BLaER1 (cell line): ENCODE measurements around the gene RAB37.

Source experiments
- H3K27ac ChIP-seq: shearing (Covaris generic); formaldehyde crosslinking; 2 replicates; pipeline ENCODE4 v1.8.1; 2022
- H3K27me3 ChIP-seq: shearing (Covaris generic); formaldehyde crosslinking; 2 replicates; pipeline ENCODE4 v1.8.1; 2022
- H3K36me3 ChIP-seq: shearing (Covaris generic); formaldehyde crosslinking; 2 replicates; pipeline ENCODE4 v1.8.1; 2022
- H3K4me1 ChIP-seq: shearing (Covaris generic); formaldehyde crosslinking; 2 replicates; pipeline ENCODE4 v1.8.1; 2022
- H3K4me2 ChIP-seq: shearing (Covaris generic); formaldehyde crosslinking; 2 replicates; pipeline ENCODE4 v1.8.1; 2022
- H3K4me3 ChIP-seq: shearing (Covaris generic); formaldehyde crosslinking; 2 replicates; pipeline ENCODE4 v1.8.1; 2022
- H3K9ac ChIP-seq: shearing (Covaris generic); formaldehyde crosslinking; 2 replicates; pipeline ENCODE4 v1.8.1; 2022
- H3K9me3 ChIP-seq: shearing (Covaris generic); formaldehyde crosslinking; 2 replicates; pipeline ENCODE4 v1.8.1; 2022
- H4K20me1 ChIP-seq: shearing (Covaris generic); formaldehyde crosslinking; 2 replicates; pipeline ENCODE4 v1.8.1; 2022
- Cebpa-rat ChIP-seq: shearing (Covaris generic); IDR thresholded peaks from 2 replicates; pipeline ENCODE4 v1.8.1; 2022

Gene RAB37

DNA sequence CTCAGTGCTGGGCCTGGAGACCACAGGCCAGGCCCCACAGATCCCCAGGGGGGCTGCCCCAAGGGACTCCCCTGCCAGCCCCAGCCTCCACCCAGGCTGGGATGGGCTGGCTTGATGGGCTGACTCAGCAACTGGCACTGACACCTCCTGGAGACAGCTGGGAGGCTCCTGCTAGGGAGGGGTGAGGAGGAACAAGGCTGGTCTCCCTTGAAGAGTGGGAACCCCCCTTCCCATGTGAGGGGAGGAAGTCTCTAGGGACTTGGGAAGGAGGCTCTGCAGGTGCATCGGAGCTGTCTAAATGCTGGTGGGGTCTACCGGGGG, 21.8 kb downstream of the RAB37 start:
- peak overlapping the region; percentile 56; the same call in 1 of the 2 replicates for H3K9ac ChIP-seq
- H3K36me3 ChIP-seq, result no peaks in the 10 kb centered on the region; the same call in 1 of the 2 replicates
- H3K27ac ChIP-seq, result peak overlapping the region; percentile 86
- H4K20me1 ChIP-seq, result peaks cover 93% of the 10 kb centered on the region
- H3K4me3 ChIP-seq, result peak overlapping the region; percentile 47
- TF ChIP-seq Cebpa-rat, result no peak
- H3K9me3 ChIP-seq, result no peaks in the 10 kb centered on the region
- peak overlapping the region; percentile 87 for H3K4me2 ChIP-seq
- H3K27me3 ChIP-seq, result no peaks in the 10 kb centered on the region
- peaks cover 90% of the 10 kb centered on the region for H3K4me1 ChIP-seq

DNA sequence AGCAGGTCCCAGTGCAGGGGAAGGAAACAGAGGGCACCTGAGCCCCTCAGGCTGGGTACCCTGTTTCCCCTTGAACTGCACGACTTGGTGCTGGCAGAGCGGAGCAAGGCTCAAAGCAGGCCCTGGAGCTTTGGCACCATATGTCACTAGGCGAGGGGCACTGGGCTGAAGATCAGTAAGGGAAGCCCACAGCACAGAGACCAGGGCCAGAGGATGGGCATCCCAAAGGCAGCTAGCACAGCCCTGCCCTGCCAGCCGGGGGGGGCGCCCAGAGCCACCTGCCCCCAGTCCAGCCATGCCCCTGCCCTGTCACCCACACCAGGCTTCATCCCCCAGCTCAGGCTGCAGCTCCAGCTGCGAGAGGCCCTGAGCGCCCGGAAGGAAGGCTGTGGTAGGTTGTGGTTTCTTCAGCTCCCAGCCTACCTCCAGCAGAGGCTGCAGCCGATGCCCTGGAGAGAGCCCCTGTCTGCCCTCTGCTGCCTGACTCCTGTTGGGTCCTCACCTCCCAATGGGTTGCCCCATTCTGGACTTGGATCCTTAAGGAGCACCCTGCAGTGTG, 22.3 kb downstream of the RAB37 start:
- Histone ChIP-seq H3K4me1 (peaks cover 90% of the 10 kb centered on the region), H3K27me3 (no peaks in the 10 kb centered on the region), H3K9me3 (no peaks in the 10 kb centered on the region), H3K4me2 (peak overlapping the region; percentile 87), H4K20me1 (peaks cover 92% of the 10 kb centered on the region), H3K9ac (peak overlapping the region; percentile 73), H3K4me3 (peak overlapping the region; percentile 48), H3K36me3 (no peaks in the 10 kb centered on the region; the same call in 1 of the 2 replicates), H3K27ac (peak overlapping the region; percentile 86)
- no peak for TF ChIP-seq Cebpa-rat

DNA sequence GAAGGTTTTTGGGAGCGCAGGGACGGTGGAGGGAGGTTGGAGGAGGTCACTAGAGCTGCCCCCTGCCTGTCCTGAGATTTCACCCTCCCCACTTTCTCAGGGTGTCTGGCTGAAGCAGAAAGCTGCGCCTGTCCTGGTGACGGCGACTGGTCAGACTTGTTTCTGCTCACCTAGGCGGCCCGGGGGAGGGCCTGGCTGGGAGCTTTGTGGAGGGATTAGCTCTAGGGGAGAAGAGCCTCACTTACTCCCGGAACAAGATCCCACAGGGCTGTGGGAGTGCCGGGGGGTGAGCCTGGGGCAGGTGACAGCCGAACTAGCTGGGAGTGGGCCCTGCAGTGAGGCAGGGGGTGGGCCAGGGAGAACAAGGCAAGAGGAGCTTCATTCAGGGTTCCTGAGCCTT, 22.9 kb downstream of the RAB37 start:
- Histone ChIP-seq H3K4me3 (peak overlapping the region; percentile 48), H3K9me3 (no peaks in the 10 kb centered on the region), H3K27me3 (no peaks in the 10 kb centered on the region), H3K4me2 (peak overlapping the region; percentile 87), H3K9ac (peak overlapping the region; percentile 73), H4K20me1 (peaks cover 92% of the 10 kb centered on the region), H3K27ac (peak overlapping the region; percentile 86), H3K36me3 (no peaks in the 10 kb centered on the region; the same call in 1 of the 2 replicates), H3K4me1 (peaks cover 87% of the 10 kb centered on the region)
- no peak for TF ChIP-seq Cebpa-rat

DNA sequence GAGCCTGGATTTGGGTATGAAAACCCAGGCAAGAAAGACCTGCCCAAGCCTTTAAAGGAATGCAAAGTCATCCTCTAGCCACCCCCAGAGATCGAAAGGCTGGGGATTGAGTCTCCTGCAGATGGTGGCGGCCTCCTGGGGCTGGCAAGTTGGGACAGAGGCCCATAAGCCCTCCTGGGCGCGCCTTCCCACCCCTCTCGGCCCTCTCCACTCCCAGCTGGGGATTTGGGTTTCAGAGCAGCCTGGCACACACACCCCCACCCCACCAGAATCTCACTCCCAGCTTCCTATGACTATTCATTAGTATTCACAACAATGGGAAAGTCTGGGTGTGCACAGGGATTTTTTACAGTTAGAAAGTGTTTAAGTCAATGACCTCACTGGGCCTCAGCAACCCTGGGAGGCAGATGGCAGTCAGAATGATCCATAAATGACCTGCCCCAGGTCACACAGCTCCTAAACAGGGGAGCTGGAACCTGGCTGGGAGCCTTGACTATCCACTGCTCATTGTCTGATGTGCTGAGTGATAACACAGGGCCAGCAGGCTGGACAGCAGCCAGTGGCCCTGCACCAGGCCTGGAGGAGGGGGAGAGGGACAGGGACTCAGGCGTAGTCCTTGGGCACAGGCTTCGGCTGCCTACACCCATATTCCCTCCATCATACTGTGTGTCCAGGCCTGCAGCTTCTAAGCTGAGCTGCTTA, 23.5 kb downstream of the RAB37 start:
- H3K4me2 ChIP-seq, result peak overlapping the region; percentile 87
- H3K4me1 ChIP-seq, result peaks cover 81% of the 10 kb centered on the region
- H3K9me3 ChIP-seq, result no peaks in the 10 kb centered on the region
- no peaks in the 10 kb centered on the region; the same call in 1 of the 2 replicates for H3K36me3 ChIP-seq
- H3K27ac ChIP-seq, result peak overlapping the region; percentile 86
- peak overlapping the region; percentile 48 for H3K4me3 ChIP-seq
- no peaks in the 10 kb centered on the region for H3K27me3 ChIP-seq
- TF ChIP-seq Cebpa-rat, result no peak
- H3K9ac ChIP-seq, result peak overlapping the region; percentile 73
- peaks cover 87% of the 10 kb centered on the region for H4K20me1 ChIP-seq

DNA sequence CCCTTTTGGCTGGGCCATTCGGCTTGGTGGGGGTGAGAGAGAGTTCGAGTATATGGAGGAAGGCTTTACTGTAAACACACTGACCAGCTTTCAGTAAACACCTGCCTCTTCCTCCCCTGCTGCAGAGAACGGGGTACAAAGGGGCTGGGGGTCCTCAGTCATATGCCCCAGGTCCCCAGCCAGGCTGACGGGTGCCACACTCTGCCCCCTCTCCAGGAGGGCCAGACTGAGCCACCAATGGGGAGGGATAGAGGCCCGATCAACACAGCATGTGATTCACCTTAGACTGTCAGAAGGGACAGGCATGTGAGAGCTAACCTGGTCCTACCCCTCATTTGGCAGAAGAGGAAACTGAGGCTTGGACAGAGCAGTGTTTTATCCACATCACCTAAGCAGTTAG, 24.4 kb downstream of the RAB37 start:
- Histone ChIP-seq H3K36me3 (peaks cover 5% of the 10 kb centered on the region; the same call in 1 of the 2 replicates), H3K4me3 (no peak overlapping the region), H3K4me2 (peak overlapping the region; percentile 87), H3K27ac (0 out of 2 replicates have a peak overlapping the region, but pooled peaks have one; percentile 86), H3K4me1 (peaks cover 73% of the 10 kb centered on the region), H3K9me3 (no peaks in the 10 kb centered on the region), H3K9ac (no peak overlapping the region), H3K27me3 (no peaks in the 10 kb centered on the region), H4K20me1 (peaks cover 78% of the 10 kb centered on the region)
- no peak for TF ChIP-seq Cebpa-rat

DNA sequence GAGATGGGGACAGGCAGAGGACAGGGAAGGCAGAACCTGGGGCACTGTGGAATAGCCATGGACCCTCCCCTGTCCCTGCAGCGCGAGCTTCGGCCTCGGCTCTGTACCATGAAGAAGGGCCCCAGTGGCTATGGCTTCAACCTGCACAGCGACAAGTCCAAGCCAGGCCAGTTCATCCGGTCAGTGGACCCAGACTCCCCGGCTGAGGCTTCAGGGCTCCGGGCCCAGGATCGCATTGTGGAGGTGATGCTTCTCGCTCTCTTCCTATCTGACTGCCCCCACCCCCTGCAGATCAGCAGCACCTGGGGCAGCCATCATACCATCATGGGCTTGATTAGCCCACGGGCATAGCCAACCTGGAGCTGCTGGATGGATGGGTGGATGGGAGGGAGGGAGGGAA, 24.9 kb downstream of the RAB37 start:
- peaks cover 76% of the 10 kb centered on the region for H4K20me1 ChIP-seq
- no peak overlapping the region for H3K4me2 ChIP-seq
- no peaks in the 10 kb centered on the region for H3K27me3 ChIP-seq
- peaks cover 68% of the 10 kb centered on the region for H3K4me1 ChIP-seq
- H3K27ac ChIP-seq, result no peak overlapping the region
- H3K4me3 ChIP-seq, result no peak overlapping the region
- peaks cover 7% of the 10 kb centered on the region; the same call in 1 of the 2 replicates for H3K36me3 ChIP-seq
- TF ChIP-seq Cebpa-rat, result no peak
- H3K9me3 ChIP-seq, result no peaks in the 10 kb centered on the region
- no peak overlapping the region for H3K9ac ChIP-seq

DNA sequence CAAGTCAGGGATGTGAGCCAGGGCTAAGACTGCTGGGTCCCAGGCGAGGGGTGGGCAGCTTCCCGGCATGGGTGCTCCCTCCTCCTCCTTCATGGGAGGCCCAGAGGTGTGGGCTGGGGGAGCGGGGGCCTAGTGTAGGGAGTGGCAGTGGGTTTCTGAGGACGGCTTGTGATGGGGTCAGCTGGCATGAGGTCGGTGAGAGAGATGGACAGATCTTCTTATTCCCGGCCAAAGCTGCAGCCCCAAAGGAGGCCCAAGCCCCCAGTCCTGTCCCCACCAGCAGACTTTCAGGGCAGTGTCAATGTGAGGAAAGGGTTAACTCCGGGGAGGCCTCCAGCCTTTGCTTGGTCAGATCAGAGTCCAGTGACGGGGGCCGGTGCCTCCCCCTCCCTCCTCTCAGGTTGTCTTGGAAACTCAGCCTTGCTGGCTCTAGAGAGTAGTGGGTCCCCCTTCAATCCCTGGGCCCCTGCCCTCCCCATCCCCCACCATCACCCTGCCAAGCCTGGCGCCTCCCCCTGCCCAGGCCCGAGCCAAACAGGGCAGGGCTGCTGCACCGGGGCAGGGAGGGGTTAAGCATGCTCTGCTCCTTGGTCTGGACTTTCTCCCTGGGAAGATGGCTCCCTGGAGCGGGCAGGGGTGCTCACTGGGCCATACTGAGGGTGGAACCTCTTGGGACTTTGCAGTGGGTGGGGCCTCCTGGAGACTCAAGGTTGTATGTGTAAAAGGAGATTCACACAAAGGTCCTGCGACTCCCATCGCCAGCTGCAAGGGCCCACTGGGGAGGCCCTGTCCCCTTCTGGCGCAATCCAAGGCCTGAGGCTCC, 26.7 kb downstream of the RAB37 start:
- TF ChIP-seq Cebpa-rat, result no peak
- Histone ChIP-seq H3K36me3 (peaks cover 24% of the 10 kb centered on the region), H3K4me1 (peaks cover 49% of the 10 kb centered on the region), H3K27ac (no peak overlapping the region), H3K9ac (no peak overlapping the region), H3K4me3 (no peak overlapping the region), H3K27me3 (no peaks in the 10 kb centered on the region), H4K20me1 (peaks cover 73% of the 10 kb centered on the region), H3K9me3 (no peaks in the 10 kb centered on the region), H3K4me2 (peak overlapping the region; percentile 60)

DNA sequence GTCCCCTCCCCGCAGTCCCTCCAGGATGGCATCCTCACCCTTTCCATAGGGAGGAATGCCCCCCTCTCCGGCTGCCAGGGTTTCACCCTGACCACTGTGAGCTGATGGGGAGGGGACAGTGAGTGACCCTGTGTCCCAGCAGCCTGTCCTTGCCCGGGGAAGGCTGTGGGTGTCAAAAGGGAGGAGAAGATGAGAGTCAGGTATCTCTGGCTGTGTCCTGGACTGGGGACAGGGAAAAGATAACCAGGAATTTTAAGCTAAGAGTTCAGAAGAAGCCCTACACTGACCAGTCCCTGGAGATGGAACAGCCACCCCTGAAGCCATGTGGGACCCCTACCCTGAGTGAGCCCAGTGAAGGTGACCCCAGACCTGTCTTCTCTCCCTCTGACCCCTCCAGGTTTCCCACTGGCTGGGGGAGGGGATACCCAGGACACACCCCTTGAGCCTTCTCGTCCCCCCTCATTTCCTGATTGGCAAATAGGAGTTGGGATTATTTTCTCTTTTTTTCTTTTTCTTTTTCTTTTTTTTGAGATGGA, 27.8 kb downstream of the RAB37 start:
- Histone ChIP-seq H3K4me1 (peaks cover 39% of the 10 kb centered on the region), H4K20me1 (peaks cover 73% of the 10 kb centered on the region), H3K36me3 (peaks cover 34% of the 10 kb centered on the region), H3K4me3 (no peak overlapping the region), H3K27me3 (no peaks in the 10 kb centered on the region), H3K9me3 (no peaks in the 10 kb centered on the region), H3K9ac (no peak overlapping the region), H3K27ac (no peak overlapping the region), H3K4me2 (no peak overlapping the region)
- no peak for TF ChIP-seq Cebpa-rat

DNA sequence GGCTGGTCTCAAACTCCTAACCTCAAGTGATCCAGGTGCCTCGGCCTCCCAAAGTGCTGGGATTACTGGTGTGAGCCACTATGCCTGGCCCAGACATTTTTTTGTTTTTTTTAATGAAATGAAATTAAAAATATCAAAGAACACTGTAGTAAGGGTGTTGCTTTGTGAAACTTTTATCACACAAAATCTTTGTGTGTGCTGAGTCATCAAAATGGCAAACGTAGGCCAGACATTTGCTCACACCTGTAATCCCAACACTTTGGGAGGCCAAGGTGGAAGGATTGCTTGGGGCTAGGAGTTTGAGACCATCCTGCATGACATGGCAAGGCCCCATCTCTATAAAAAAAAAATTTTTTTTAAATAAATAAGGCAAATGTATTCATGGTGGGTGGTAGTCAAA, 29.4 kb downstream of the RAB37 start:
- peaks cover 23% of the 10 kb centered on the region for H3K4me1 ChIP-seq
- no peak overlapping the region for H3K4me2 ChIP-seq
- H3K4me3 ChIP-seq, result no peak overlapping the region
- no peak overlapping the region for H3K27ac ChIP-seq
- H3K36me3 ChIP-seq, result peaks cover 50% of the 10 kb centered on the region
- no peak overlapping the region for H3K9ac ChIP-seq
- peaks cover 73% of the 10 kb centered on the region for H4K20me1 ChIP-seq
- no peak for TF ChIP-seq Cebpa-rat
- H3K27me3 ChIP-seq, result no peaks in the 10 kb centered on the region
- H3K9me3 ChIP-seq, result no peaks in the 10 kb centered on the region
